GM10248 (cell line): ENCODE data around the gene PPHLN1.
"Not testable (repeated sequence)": the region's sequence is repeated elsewhere in the genome, so short reads cannot be mapped to it uniquely, and the experiment has no call there.

Source experiments
- CTCF ChIA-PET: fragments of 300-600 bp; sonication (Branson Sonifier 250); formaldehyde crosslinking; extraction: SDS; loops from one replicate; lab custom pipeline; 2021; ENCODE audit warnings: antibody characterized with exemption; lab: Yijun Ruan, JAX
- POLR2A ChIA-PET: fragments of 350-650 bp; sonication (Branson Sonifier 250); formaldehyde crosslinking; extraction: SDS; loops from one replicate; lab custom pipeline; 2020; ENCODE audit warnings: antibody characterized with exemption; lab: Yijun Ruan, JAX
- DNase-seq: peaks from one replicate; pipeline ENCODE4 v3.0.0; 2012; ENCODE audit errors: extremely low spot score
- TF ChIP-seq, protein P1 (sequence below): IDR thresholded peaks from 2 replicates; pipeline ENCODE4 v1.5.1; 2012; ENCODE audit warnings: mild to moderate bottlenecking, low read depth; ENCODE audit errors: extremely low read depth, missing control alignments, control extremely low read depth

PPHLN1 gene

DNA sequence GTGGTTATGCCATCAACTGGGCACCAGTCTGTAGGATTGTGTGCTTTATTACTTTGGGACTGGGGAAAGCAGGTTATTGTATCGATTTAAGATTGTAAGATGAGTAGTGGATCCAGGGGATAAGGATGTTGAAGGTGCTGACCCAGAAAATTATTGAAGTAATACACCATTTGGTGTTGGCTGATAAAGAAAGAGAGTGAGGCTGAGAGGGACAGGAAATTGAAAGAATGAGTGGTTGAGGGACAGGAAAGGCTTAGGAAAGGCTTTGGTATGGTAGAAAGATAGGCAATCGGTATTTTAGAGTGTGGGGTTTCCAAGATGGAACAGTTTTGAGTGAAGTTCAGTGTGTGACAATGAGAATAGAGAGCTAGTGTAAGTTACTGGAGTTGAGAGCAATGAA is 12.3 kb downstream of the PPHLN1 start:
- CTCF ChIA-PET: interaction anchor here (2.9 kb wide), 1 partner anchor 34 kb away, joined by 17 read pairs; no protein-coding TSS in a partner anchor
- no peak for DNase-seq
- POLR2A ChIA-PET: no interaction called here
- TF ChIP-seq, protein P1, sequence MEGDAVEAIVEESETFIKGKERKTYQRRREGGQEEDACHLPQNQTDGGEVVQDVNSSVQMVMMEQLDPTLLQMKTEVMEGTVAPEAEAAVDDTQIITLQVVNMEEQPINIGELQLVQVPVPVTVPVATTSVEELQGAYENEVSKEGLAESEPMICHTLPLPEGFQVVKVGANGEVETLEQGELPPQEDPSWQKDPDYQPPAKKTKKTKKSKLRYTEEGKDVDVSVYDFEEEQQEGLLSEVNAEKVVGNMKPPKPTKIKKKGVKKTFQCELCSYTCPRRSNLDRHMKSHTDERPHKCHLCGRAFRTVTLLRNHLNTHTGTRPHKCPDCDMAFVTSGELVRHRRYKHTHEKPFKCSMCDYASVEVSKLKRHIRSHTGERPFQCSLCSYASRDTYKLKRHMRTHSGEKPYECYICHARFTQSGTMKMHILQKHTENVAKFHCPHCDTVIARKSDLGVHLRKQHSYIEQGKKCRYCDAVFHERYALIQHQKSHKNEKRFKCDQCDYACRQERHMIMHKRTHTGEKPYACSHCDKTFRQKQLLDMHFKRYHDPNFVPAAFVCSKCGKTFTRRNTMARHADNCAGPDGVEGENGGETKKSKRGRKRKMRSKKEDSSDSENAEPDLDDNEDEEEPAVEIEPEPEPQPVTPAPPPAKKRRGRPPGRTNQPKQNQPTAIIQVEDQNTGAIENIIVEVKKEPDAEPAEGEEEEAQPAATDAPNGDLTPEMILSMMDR: no peak

GRCh38 chr12:42342028-42342427 is 16.1 kb downstream of the PPHLN1 start:
- no peak for DNase-seq
- ChIA-PET CTCF (interaction anchor here (1.0 to 3.7 kb wide), 4 partner anchors 10 to 30 kb away, joined by 3 to 14 read pairs (median 6); no protein-coding TSS in a partner anchor), POLR2A (no interaction called here)
- TF ChIP-seq, protein P1: no peak

DNA sequence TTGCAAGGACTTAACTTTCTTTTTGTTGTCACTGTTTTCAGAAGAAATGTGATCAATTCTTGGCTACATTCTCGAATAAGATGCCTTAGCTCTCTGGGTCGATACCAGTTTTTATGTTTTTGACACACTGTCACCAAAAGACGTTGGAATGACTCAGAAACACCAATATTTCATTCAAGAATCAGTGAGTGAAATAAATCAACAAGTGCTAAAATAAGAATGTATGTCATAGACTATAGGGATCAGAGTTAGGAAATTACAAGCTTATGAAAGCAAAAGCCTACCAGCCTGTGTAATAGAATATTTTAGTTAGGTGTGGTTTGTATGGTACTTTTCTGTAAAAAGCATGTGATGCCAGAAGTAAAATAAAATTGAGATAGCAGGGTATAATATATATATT is 17.8 kb downstream of the PPHLN1 start:
- CTCF ChIA-PET: interaction anchor here (1.0 to 3.7 kb wide), 2 partner anchors 29 to 34 kb away, joined by 3 to 14 read pairs; no protein-coding TSS in a partner anchor
- DNase-seq: no peak
- TF ChIP-seq, protein P1: no peak
- POLR2A ChIA-PET: no interaction called here

DNA sequence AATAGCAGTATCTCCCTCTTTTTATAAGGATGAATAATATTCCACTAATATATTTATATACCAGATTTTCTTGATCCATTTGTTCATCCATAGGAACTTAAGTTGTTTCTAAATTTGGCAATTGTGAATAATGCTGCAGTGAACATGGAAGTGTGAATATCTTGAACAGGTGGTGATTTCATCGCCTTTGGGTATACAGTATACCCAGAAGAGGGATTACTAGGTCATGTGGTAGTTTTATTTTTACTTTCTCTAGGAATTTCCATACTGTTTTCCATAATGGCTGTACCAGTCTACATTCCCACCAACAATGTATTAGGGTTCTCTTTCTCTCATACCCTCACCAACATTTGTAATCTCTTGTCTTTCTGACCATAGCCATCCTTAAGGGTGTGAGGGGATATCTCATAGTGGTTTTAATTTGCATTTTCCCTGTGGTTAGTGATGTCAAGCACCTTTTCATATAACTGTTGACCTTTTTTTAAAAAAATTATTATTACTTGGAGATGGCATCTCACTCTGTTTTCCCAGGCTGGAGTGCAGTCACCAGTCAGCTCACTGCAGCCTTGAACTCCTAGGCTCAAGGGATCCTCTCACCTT is 20.5 kb downstream of the PPHLN1 start:
- no peak for DNase-seq
- TF ChIP-seq, protein P1: no peak
- CTCF ChIA-PET: interaction anchor here (1.4 to 3.2 kb wide), 2 partner anchors 15 to 26 kb away, joined by 5 to 19 read pairs; no protein-coding TSS in a partner anchor
- POLR2A ChIA-PET: no interaction called here

- DNase-seq, POLR2A ChIA-PET: not testable (repeated sequence)
- CTCF ChIA-PET: interaction anchor here (1.4 to 2.0 kb wide), 2 partner anchors 8 to 18 kb away, joined by 5 to 11 read pairs; no protein-coding TSS in a partner anchor
These were observed 23.4 kb downstream of the PPHLN1 start for GRCh38 chr12:42349119-42350020.

GRCh38 chr12:42350021-42350407 is 24.0 kb downstream of the PPHLN1 start:
- DNase-seq, POLR2A ChIA-PET, CTCF ChIA-PET: not testable (repeated sequence)

DNA sequence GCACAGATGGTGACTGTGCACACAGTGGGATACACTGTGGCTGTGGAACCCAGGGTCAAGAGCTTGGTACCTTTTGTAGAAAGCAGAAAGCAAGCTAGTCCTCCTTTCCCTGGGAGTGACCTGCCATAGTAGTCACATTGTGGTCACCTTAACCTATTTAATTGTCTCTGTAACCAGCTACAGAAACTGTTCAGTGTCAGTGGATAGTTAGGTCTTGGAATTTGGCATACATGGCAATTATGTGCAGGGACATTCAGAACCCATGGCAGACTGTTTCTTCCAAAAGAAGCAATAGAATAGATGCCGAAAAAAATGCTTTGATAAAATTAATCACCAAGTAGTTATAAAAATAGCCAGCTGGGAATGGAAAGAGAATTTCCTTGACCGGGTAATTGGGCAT is 30.4 kb downstream of the PPHLN1 start:
- CTCF ChIA-PET: interaction anchor here (1.7 kb wide), 1 partner anchor 15 kb away, joined by 7 read pairs; no protein-coding TSS in a partner anchor
- TF ChIP-seq, protein P1: no peak

More for the DNA sequence above, 30.4 kb downstream of the PPHLN1 start:
- no peak for DNase-seq
- POLR2A ChIA-PET: no interaction called here
